ENCODE measurements around the gene CNST.

GRCh38 chr1:246678816-246679793 is 112.8 kb downstream of the CNST start:
- TF ChIP-seq CTCF (conservative IDR thresholded peaks at IDR 0.05; ENCODE audit: low read depth, low read length): no peak
- TF ChIP-seq EZH2 (IDR thresholded peaks at IDR 0.05; ENCODE audit: borderline replicate concordance, low read depth, low read length, poor library complexity, severe bottlenecking): no peak

All from A673 (cell line).